PC-9 (cell line): Measurements from ENCODE around the gene HS6ST1. TPM values are rescaled to one million over a fixed set of nuclear protein-coding genes. Genes with fewer than 3 reads are reported as not detected.

Source experiments
- BruUV-seq: library from RNA; stranded (reverse); fragments of 400-500 nt; replicated peaks from 2 replicates; lab custom pipeline; 2021; lab: Mats Ljungman, UMichigan
- CTCF ChIA-PET: fragments of 300-600 bp; sonication (Branson Sonifier 250); formaldehyde crosslinking; loops from one replicate; lab custom pipeline; 2022; ENCODE audit warnings: antibody characterized with exemption; lab: Charles Lee
- POLR2A ChIA-PET: fragments of 300-600 bp; sonication (Branson Sonifier 250); formaldehyde crosslinking; loops from one replicate; lab custom pipeline; 2022; ENCODE audit warnings: antibody characterized with exemption; ENCODE audit not compliant: unreplicated experiment; lab: Charles Lee
- DNase-seq, 2 experiments: peaks; one replicate each; pipeline versions ENCODE4 v3.0.0 to v3.0.0-alpha.2; 2015 to 2022; ENCODE audit warnings: mixed read lengths in 1 of 2
- H2AFZ ChIP-seq: fragments of 200-600 bp; sonication (generic); 2 replicates; pipeline ENCODE4 v1.8.1; 2017; ENCODE audit warnings: antibody characterized with exemption
- H3F3A ChIP-seq: fragments of 200-600 bp; sonication (generic); 2 replicates; pipeline ENCODE4 v1.8.1; 2017; ENCODE audit warnings: antibody characterized with exemption, mild to moderate bottlenecking, low read depth; ENCODE audit not compliant: insufficient read depth
- H3K27ac ChIP-seq: fragments of 200-600 bp; sonication (generic); 2 replicates; pipeline ENCODE4 v1.6.1; 2016; ENCODE audit warnings: mixed run types
- H3K27me3 ChIP-seq: fragments of 200-600 bp; sonication (generic); 2 replicates; pipeline ENCODE4 v1.6.1; 2016; ENCODE audit warnings: low read depth, mixed run types; ENCODE audit not compliant: insufficient read depth
- H3K36me3 ChIP-seq: fragments of 200-600 bp; sonication (generic); 2 replicates; pipeline ENCODE4 v1.6.1; 2016; ENCODE audit warnings: low read depth, mixed run types
- H3K4me1 ChIP-seq: fragments of 200-600 bp; sonication (generic); replicated peaks from 2 replicates; pipeline ENCODE4 v1.6.1; 2016; ENCODE audit warnings: mixed run types; ENCODE audit not compliant: insufficient read depth
- H3K4me2 ChIP-seq: fragments of 200-600 bp; sonication (generic); 2 replicates; pipeline ENCODE4 v1.6.1; 2017; ENCODE audit warnings: mixed run types
- H3K4me3 ChIP-seq: fragments of 200-600 bp; sonication (generic); 2 replicates; pipeline ENCODE4 v1.6.1; 2016; ENCODE audit warnings: mixed run types
- H3K79me2 ChIP-seq: fragments of 200-600 bp; sonication (generic); 2 replicates; pipeline ENCODE4 v1.6.1; 2017; ENCODE audit warnings: low read depth, mixed run types
- H3K9me2 ChIP-seq: fragments of 200-600 bp; sonication (generic); 2 replicates; pipeline ENCODE4 v1.8.1; 2017; ENCODE audit warnings: mild to moderate bottlenecking; ENCODE audit not compliant: insufficient read depth
- H3K9me3 ChIP-seq: fragments of 200-600 bp; sonication (generic); 2 replicates; pipeline ENCODE4 v1.8.1; 2016; ENCODE audit warnings: low read depth; ENCODE audit not compliant: insufficient read depth
- H4K20me1 ChIP-seq: fragments of 200-600 bp; sonication (generic); 2 replicates; pipeline ENCODE4 v1.8.1; 2017; ENCODE audit not compliant: insufficient read depth
- CTCF ChIP-seq: fragments of 200-600 bp; sonication (generic); conservative IDR thresholded peaks from 2 replicates; pipeline ENCODE4 v1.6.1; 2017; ENCODE audit warnings: mixed run types, antibody characterized with exemption, mild to moderate bottlenecking, moderate library complexity
- EZH2 ChIP-seq: fragments of 200-600 bp; sonication (generic); IDR thresholded peaks from 2 replicates; pipeline ENCODE4 v1.8.0; 2017; ENCODE audit warnings: antibody characterized with exemption, low read depth
- intact Hi-C: fragments of 100-400 bp; cut with micrococcal nuclease; formaldehyde crosslinking; loops from one replicate; pipeline ENCODE4 v1.10.0; 2022; ENCODE audit not compliant: unreplicated experiment
- total RNA-seq: library from RNA; stranded (reverse); gene quantifications from 2 replicates; pipeline ENCODE4 v1.2.3, GENCODE V29; 2021

HS6ST1 gene
- total RNA-seq, 1 experiment from 2014 or later = 20.2 TPM

GRCh38 chr2:128274218-128274617, 44.5 kb downstream of the HS6ST1 start:
- no peak overlapping the region for H3K4me3 ChIP-seq
- CTCF ChIA-PET = no interaction called here
- H3K27me3 ChIP-seq = no peaks in the 10 kb centered on the region
- H3K27ac ChIP-seq = no peak overlapping the region
- H3K4me1 ChIP-seq = 0 out of 2 replicates have a peak, but pooled peaks cover 8% of the 10 kb centered on the region
- no peak overlapping the region for H3K4me2 ChIP-seq
- no peaks in the 10 kb centered on the region for H3K9me2 ChIP-seq
- peaks cover 6% of the 10 kb centered on the region; the same call in 1 of the 2 replicates for H3K36me3 ChIP-seq
- no peak overlapping the region for H2AFZ ChIP-seq
- TF ChIP-seq EZH2 = no peak
- no peak for TF ChIP-seq CTCF
- H3F3A ChIP-seq = no peaks in the 10 kb centered on the region
- intact Hi-C loops = no loop called here
- POLR2A ChIA-PET = no interaction called here
- no peaks in the 10 kb centered on the region for H3K9me3 ChIP-seq
- DNase-seq = no peak
- peaks cover 27% of the 10 kb centered on the region for H4K20me1 ChIP-seq
- H3K79me2 ChIP-seq = no peaks in the 10 kb centered on the region
- no TSS peak for BruUV-seq

GRCh38 chr2:128273469-128274081, 45.1 kb downstream of the HS6ST1 start:
- no peak overlapping the region for H3K4me2 ChIP-seq
- no peak overlapping the region for H3K27ac ChIP-seq
- peaks cover 6% of the 10 kb centered on the region; the same call in 1 of the 2 replicates for H3K36me3 ChIP-seq
- 0 out of 2 replicates have a peak, but pooled peaks cover 8% of the 10 kb centered on the region for H3K4me1 ChIP-seq
- H4K20me1 ChIP-seq = peaks cover 26% of the 10 kb centered on the region
- no peaks in the 10 kb centered on the region for H3K27me3 ChIP-seq
- no peaks in the 10 kb centered on the region for H3F3A ChIP-seq
- no peak overlapping the region for H2AFZ ChIP-seq
- TF ChIP-seq EZH2 (no peak), CTCF (no peak)
- H3K9me3 ChIP-seq = no peaks in the 10 kb centered on the region
- no TSS peak for BruUV-seq
- intact Hi-C loops = no loop called here
- ChIA-PET POLR2A (no interaction called here), CTCF (no interaction called here)
- DNase-seq = no peak
- no peak overlapping the region for H3K4me3 ChIP-seq
- no peaks in the 10 kb centered on the region for H3K79me2 ChIP-seq
- H3K9me2 ChIP-seq = no peaks in the 10 kb centered on the region

- Histone ChIP-seq H3F3A (no peaks in the 10 kb centered on the region), H2AFZ (no peak overlapping the region), H3K4me3 (no peak overlapping the region), H3K9me2 (no peaks in the 10 kb centered on the region), H3K27me3 (no peaks in the 10 kb centered on the region), H3K9me3 (no peaks in the 10 kb centered on the region), H3K36me3 (peaks cover 6% of the 10 kb centered on the region; the same call in 1 of the 2 replicates), H4K20me1 (peaks cover 26% of the 10 kb centered on the region), H3K4me2 (no peak overlapping the region), H3K4me1 (0 out of 2 replicates have a peak, but pooled peaks cover 8% of the 10 kb centered on the region), H3K79me2 (no peaks in the 10 kb centered on the region), H3K27ac (no peak overlapping the region)
- ChIA-PET CTCF (no interaction called here), POLR2A (no interaction called here)
- TF ChIP-seq EZH2 (no peak), CTCF (no peak)
- DNase-seq = no peak
- intact Hi-C loops = no loop called here
- no TSS peak for BruUV-seq
Observed at GRCh38 chr2:128272601-128273468, 45.8 kb downstream of the HS6ST1 start.
